Dendritic cell treated with granulocyte-macrophage colony-stimulating factor and Interleukin-4, amounts not matched to agents 40 ng/mL and 50 ng/mL, for 4 days (primary cell): Measurements from ENCODE around the gene HYAL1.
A peak's percentile ranks its signal among the peaks of the same experiment; 100 is the strongest.
"Not testable (repeated sequence)": the region's sequence is repeated elsewhere in the genome, so short reads cannot be mapped to it uniquely, and the experiment has no call there.

Experiments
- H3K27ac Mint-ChIP-seq: one replicate; pipeline ENCODE4 v1.8.0; 2022; ENCODE audit warnings: mild to moderate bottlenecking, mixed read lengths
- H3K27me3 Mint-ChIP-seq: one replicate; pipeline ENCODE4 v1.8.0; 2022; ENCODE audit warnings: mild to moderate bottlenecking, mixed read lengths
- H3K36me3 Mint-ChIP-seq: one replicate; pipeline ENCODE4 v1.8.0; 2022; ENCODE audit warnings: low read depth, mixed read lengths
- H3K4me1 Mint-ChIP-seq: one replicate; pipeline ENCODE4 v1.8.0; 2022; ENCODE audit warnings: low read depth, mixed read lengths
- H3K4me3 Mint-ChIP-seq: one replicate; pipeline ENCODE4 v1.8.0; 2022; ENCODE audit warnings: mild to moderate bottlenecking, moderate library complexity, mixed read lengths
- H3K9me3 Mint-ChIP-seq: one replicate; pipeline ENCODE4 v1.8.0; 2022; ENCODE audit warnings: mixed read lengths
- intact Hi-C: fragments of 100-400 bp; cut with micrococcal nuclease; formaldehyde crosslinking; loops from one replicate; pipeline ENCODE4 v1.15.0; 2022

The HYAL1 gene

GRCh38 chr3:50272911-50273688 lies 30.3 kb downstream of the HYAL1 start:
- Mint-ChIP-seq H3K9me3 (no peaks in the 10 kb centered on the region), H3K27me3 (peaks cover 67% of the 10 kb centered on the region), H3K4me1 (peaks cover 30% of the 10 kb centered on the region), H3K36me3 (no peaks in the 10 kb centered on the region), H3K4me3 (peak overlapping the region; percentile 80), H3K27ac (peak overlapping the region; percentile 66)
- intact Hi-C loops, result loop anchor here (1.0 kb wide), 3 partner anchors 46 to 152 kb away; no protein-coding TSS in a partner anchor

DNA sequence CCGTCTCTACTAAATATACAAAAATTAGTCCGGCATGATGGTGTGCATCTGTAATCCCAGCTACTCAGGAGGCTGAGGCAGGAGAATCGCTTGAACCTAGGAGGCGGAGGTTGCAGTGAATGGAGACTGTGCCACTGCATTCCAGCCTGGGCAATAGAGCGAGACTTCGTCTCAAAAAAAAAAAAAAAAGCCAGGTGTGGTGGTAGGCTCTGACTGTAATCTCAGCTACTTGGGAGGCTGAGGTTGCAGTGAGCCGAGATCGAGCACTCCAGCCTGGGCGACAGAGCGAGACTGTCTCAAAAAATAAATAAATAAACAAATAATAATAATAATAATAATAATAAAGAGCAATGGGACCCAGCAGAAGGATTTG lies 30.9 kb downstream of the HYAL1 start:
- H3K27ac Mint-ChIP-seq, H3K9me3 Mint-ChIP-seq, intact Hi-C loops, H3K36me3 Mint-ChIP-seq, H3K4me3 Mint-ChIP-seq: not testable (repeated sequence)
- H3K4me1 Mint-ChIP-seq, result peaks cover 30% of the 10 kb centered on the region
- H3K27me3 Mint-ChIP-seq, result peaks cover 67% of the 10 kb centered on the region

DNA sequence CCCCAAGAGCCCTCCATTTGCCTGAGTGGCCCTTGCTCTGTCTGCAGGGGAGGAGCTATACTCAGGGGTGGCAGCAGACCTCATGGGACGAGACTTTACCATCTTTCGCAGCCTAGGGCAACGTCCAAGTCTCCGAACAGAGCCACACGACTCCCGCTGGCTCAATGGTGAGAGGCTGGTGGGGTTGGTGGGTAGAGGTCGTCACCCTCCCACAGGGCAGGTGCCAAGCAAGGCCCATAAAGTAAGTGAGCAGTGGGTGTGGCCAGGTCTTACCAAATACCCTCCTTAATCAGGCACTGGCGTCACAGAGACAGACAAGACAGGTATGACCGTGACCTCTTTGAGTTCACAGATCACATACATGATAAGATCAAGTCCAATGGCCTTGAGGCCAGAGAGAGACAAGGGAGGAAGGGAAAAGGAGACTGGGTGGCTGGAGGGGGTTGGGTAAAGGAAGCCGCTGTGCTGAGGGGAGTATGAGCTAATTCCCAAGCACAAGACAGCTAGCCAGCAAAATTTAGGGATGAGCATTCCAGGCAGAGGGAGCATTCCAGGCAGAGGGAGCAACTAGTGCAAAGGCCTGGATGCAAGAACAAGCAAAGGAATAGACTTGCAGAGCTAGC lies 31.9 kb downstream of the HYAL1 start:
- Mint-ChIP-seq H3K36me3 (no peaks in the 10 kb centered on the region), H3K27ac (no peak overlapping the region)
- intact Hi-C loops, result no loop called here

DNA sequence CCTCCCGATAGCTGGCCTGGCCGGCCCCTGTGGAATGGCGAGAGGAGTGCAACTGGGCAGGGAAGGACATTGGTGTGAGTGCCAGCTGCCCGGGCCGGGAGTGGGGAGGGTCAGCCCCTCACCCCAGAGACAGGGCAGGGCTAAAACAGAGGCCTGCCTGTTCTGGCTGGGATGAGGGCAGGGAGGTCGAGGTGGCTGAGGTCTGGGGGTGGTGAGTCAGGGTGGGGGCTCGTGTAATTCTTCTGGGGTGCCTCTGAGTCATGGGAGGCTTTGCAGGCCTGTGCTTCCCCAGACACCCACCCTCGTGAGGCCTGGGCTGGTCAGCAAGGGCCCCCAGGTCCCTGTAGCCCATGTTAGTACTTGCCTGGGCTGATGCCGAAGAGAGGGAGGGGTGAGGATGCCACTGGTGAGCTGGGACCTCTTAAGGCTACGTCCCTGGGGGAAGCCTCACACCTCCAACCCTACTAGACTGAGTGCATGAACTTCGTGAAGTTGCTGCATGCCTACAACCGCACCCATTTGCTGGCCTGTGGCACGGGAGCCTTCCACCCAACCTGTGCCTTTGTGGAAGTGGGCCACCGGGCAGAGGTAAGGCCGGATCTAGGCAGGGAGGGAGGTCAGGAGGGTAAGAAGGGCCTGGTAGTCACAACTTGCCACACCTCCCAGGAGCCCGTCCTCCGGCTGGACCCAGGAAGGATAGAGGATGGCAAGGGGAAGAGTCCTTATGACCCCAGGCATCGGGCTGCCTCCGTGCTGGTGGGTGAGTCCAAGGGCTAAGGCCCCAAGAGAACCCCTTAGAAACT lies 32.8 kb downstream of the HYAL1 start:
- Mint-ChIP-seq H3K9me3 (no peaks in the 10 kb centered on the region), H3K27ac (no peak overlapping the region), H3K4me3 (no peak overlapping the region), H3K4me1 (peaks cover 23% of the 10 kb centered on the region), H3K36me3 (no peaks in the 10 kb centered on the region), H3K27me3 (peaks cover 67% of the 10 kb centered on the region)
- intact Hi-C loops, result no loop called here

More for the DNA sequence above, 31.9 kb downstream of the HYAL1 start:
- H3K9me3 Mint-ChIP-seq, result no peaks in the 10 kb centered on the region
- H3K27me3 Mint-ChIP-seq, result peaks cover 67% of the 10 kb centered on the region
- peaks cover 30% of the 10 kb centered on the region for H3K4me1 Mint-ChIP-seq
- H3K4me3 Mint-ChIP-seq, result no peak overlapping the region

GRCh38 chr3:50269977-50270413 lies 33.4 kb downstream of the HYAL1 start:
- Mint-ChIP-seq H3K4me1 (peaks cover 18% of the 10 kb centered on the region), H3K4me3 (no peak overlapping the region), H3K36me3 (no peaks in the 10 kb centered on the region), H3K9me3 (no peaks in the 10 kb centered on the region), H3K27me3 (peaks cover 65% of the 10 kb centered on the region), H3K27ac (no peak overlapping the region)
- intact Hi-C loops, result no loop called here

DNA sequence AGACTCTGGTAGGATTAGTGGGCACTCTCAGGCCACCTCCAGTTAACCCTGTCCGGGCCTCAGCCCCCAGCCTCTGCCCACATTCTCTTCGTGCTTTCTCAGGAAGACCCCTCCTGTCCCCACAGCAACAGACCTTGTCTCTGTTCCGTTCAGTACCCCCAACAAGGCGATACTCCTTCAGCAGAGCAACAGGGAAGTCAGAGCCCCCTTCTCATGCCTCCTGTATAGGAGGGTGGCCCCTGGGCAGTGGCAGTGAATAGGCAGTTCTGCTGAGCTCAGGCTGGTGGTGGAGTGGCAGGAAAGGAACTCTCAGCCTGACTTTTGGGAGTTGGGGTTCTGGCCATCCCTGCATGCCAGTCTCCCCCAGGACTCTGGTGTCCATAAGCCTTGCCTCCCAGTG lies 33.9 kb downstream of the HYAL1 start:
- no peak overlapping the region for H3K27ac Mint-ChIP-seq
- H3K4me1 Mint-ChIP-seq, result peaks cover 15% of the 10 kb centered on the region
- no peak overlapping the region for H3K4me3 Mint-ChIP-seq
- H3K36me3 Mint-ChIP-seq, result no peaks in the 10 kb centered on the region
- no peaks in the 10 kb centered on the region for H3K9me3 Mint-ChIP-seq
- intact Hi-C loops, result no loop called here
- peaks cover 61% of the 10 kb centered on the region for H3K27me3 Mint-ChIP-seq

DNA sequence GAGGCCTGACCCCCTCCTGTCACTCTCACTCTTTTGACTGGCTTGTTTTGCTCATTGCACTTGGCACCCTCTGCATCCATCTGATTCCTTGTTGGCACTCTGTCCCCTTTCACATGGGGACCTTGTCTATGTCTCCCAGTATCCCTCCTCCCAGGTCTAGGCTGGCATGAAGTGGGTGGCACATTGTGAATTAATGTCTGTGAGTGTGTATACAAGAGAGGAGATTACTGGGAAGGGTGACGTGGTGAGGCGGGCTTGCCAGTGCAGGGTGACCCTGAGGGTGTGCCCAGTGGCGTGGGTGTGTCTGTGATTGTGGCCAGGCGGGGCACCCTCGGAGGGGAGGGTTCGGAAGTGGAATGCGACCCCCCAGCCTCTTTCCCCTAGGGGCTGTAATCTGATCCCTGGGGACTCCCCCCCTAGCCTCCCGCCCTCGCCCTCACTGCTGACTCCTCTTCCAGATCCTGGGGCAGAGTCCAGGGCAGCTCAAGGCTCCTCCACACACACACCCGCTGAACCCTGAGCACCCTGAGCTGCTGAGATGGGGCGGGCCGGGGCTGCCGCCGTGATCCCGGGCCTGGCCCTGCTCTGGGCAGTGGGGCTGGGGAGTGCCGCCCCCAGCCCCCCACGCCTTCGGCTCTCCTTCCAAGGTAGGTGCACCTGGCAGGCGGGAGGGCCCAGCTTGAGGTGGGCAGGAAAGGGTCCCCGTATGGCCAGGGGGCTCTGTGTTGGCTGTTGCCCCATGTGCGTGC lies 34.5 kb downstream of the HYAL1 start, which contains the start of gene SEMA3B:
Gene SEMA3B (plus strand): TSS at position 445 of the 749 bp plus-strand sequence. CDS start 94 bp downstream, at position 539.
- no peaks in the 10 kb centered on the region for H3K9me3 Mint-ChIP-seq
- no peaks in the 10 kb centered on the region for H3K36me3 Mint-ChIP-seq
- H3K27ac Mint-ChIP-seq, result no peak within 1 kb of the TSS
- no peak within 1 kb of the TSS for H3K4me3 Mint-ChIP-seq
- peaks cover 13% of the 10 kb centered on the region for H3K4me1 Mint-ChIP-seq
- intact Hi-C loops, result no loop called here
- H3K27me3 Mint-ChIP-seq, result peaks cover 55% of the 10 kb centered on the region

DNA sequence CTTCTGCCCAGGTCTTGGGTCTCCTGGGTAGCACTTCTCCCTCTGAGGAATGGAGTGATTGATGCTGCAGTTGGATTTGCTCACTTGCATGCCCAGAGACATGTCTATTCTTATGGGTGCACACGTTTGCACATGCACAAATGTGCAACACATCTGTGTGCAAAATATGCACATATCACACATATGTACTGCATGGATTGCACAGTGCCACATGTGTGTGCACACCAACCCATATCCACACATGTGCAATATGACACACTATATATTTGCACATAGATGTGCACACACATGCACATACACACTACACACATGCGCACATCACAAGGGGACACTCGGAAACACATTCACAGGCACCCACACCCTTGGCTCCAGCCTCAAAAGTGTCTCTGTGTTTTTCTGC lies 35.1 kb downstream of the HYAL1 start:
- H3K27ac Mint-ChIP-seq, result no peak overlapping the region
- intact Hi-C loops, result no loop called here
- peaks cover 51% of the 10 kb centered on the region for H3K27me3 Mint-ChIP-seq
- peaks cover 15% of the 10 kb centered on the region for H3K4me1 Mint-ChIP-seq
- no peaks in the 10 kb centered on the region for H3K9me3 Mint-ChIP-seq
- H3K36me3 Mint-ChIP-seq, result no peaks in the 10 kb centered on the region
- H3K4me3 Mint-ChIP-seq, result no peak overlapping the region

DNA sequence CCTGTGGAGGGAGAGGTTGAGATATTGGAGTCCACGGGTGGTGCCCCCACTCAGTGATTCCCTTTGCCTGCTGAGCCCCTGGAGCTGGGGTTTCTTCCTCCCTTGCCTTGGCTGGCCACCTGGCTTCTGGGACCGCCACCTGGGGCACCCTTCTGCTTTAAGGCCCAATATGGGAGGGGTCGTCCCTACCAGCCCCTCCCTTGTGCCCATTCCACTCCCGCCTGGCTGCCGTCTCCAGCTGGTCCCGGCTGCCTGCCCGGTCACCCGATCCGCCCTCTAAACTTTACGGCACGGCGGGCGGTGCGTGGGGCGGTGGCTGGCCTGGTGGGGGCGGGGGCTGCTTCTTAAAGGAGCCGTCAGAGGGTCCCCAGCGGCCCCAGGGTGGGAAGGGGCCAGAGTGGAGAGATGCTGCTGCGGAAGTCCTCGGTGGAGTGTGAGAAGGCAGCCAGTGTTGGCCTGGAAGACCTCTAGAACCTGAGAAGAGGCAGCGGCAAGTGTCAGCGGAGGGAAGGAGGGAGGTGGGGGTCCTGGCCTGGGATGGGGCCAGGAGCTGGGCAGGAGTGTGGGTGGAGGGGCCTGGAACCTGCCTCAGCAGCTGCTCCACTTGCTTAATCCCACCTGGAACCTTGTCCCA lies 36.0 kb downstream of the HYAL1 start:
- H3K27ac Mint-ChIP-seq, result no peak overlapping the region
- intact Hi-C loops, result no loop called here
- H3K9me3 Mint-ChIP-seq, result no peaks in the 10 kb centered on the region
- H3K4me3 Mint-ChIP-seq, result no peak overlapping the region
- peaks cover 7% of the 10 kb centered on the region for H3K36me3 Mint-ChIP-seq
- H3K4me1 Mint-ChIP-seq, result peaks cover 16% of the 10 kb centered on the region
- peaks cover 47% of the 10 kb centered on the region for H3K27me3 Mint-ChIP-seq

- H3K4me3 Mint-ChIP-seq, result no peak overlapping the region
- intact Hi-C loops, result no loop called here
- no peak overlapping the region for H3K27ac Mint-ChIP-seq
- peaks cover 16% of the 10 kb centered on the region for H3K4me1 Mint-ChIP-seq
- H3K36me3 Mint-ChIP-seq, result peaks cover 13% of the 10 kb centered on the region
- H3K27me3 Mint-ChIP-seq, result peaks cover 45% of the 10 kb centered on the region
- H3K9me3 Mint-ChIP-seq, result no peaks in the 10 kb centered on the region
Observed at GRCh38 chr3:50266836-50267235, 36.5 kb downstream of the HYAL1 start.

GRCh38 chr3:50266017-50266416 lies 37.4 kb downstream of the HYAL1 start:
- Mint-ChIP-seq H3K27me3 (peaks cover 40% of the 10 kb centered on the region), H3K9me3 (no peaks in the 10 kb centered on the region), H3K27ac (no peak overlapping the region), H3K4me3 (no peak overlapping the region), H3K4me1 (peaks cover 23% of the 10 kb centered on the region), H3K36me3 (peaks cover 21% of the 10 kb centered on the region)
- intact Hi-C loops, result no loop called here

DNA sequence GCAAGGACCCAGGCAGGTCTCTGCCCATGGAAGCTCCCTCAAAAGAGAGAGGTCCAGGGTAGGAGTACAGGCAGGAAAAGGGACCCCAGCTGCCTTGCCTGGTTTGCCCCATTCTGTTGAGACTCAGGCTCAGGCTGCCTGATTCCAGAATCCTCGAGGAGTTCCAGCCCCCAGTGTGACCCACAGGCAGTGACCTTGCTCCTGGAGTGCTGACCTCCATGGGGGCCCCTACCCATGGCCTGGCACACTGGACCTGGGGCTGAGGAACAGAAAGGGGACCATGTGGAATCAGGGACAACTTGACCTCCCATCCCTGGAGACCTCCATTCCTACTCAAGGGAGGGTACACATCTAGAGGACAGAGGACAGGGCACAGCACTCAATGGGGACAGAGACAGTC lies 37.8 kb downstream of the HYAL1 start:
- no peak overlapping the region for H3K4me3 Mint-ChIP-seq
- intact Hi-C loops, result no loop called here
- peaks cover 24% of the 10 kb centered on the region for H3K4me1 Mint-ChIP-seq
- H3K27ac Mint-ChIP-seq, result no peak overlapping the region
- H3K27me3 Mint-ChIP-seq, result peaks cover 40% of the 10 kb centered on the region
- H3K9me3 Mint-ChIP-seq, result no peaks in the 10 kb centered on the region
- H3K36me3 Mint-ChIP-seq, result peaks cover 23% of the 10 kb centered on the region

DNA sequence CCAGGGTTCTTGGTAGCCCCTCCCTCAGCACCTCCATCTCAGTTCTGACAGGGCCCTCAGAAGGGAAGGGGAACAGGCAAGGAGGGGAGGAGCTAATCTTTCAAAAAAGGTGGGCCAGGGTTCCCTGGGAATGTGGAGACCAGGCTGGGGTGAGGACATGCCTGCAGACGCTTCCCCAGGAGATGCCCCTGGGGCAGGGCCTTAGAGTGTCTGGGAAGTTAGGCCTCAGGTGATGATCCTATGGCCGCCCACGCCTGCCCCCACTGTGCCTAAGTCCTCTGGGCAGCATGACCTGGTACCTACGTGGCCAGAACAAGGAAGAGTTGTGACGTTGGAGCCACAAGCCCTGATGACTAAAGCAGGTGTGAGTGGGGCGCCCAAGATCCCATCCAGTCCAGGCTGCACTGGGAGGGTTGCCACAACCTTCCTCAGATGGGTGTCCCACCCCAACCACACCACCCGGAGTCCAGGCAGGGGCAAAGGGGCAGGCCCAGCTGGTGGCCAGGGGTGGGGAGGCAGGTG lies 38.3 kb downstream of the HYAL1 start:
- no peak overlapping the region for H3K27ac Mint-ChIP-seq
- H3K27me3 Mint-ChIP-seq, result peaks cover 40% of the 10 kb centered on the region
- H3K4me1 Mint-ChIP-seq, result peaks cover 24% of the 10 kb centered on the region
- peaks cover 23% of the 10 kb centered on the region for H3K36me3 Mint-ChIP-seq
- H3K9me3 Mint-ChIP-seq, result no peaks in the 10 kb centered on the region
- intact Hi-C loops, result no loop called here
- H3K4me3 Mint-ChIP-seq, result no peak overlapping the region
